ENCODE measurements around the gene AGAP2.

The AGAP2 gene

DNA sequence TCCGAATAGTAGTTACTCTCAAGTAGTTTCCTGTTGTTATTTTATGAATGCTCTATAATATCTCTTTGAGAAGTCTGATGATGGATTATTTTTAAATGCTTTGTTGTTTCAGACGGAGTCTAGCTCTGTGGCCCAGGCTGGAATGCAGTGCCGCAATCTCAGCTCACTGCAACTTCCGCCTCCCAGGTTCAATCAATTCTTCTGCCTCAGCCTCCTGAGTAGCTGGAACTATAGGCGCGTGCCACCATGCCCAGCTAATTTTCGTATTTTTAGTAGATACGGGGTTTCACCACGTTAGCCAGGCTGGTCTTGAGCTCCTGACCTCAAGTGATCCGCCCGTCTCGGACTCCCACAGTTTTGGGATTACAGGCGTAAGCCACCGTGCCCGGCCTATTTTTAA is 46.0 kb downstream of the AGAP2 start:
- Histone ChIP-seq H2AFZ (ENCODE audit: low read length) (no peak overlapping the region), H3K4me3 (ENCODE audit: low read length, poor library complexity, severe bottlenecking) (no peak overlapping the region), H3K9ac (ENCODE audit: low read depth, low read length, poor library complexity, severe bottlenecking) (no peak overlapping the region), H3K9me2 (replicated peaks; ENCODE audit: low read depth, low read length) (no peaks in the 10 kb centered on the region), H3K36me3 (ENCODE audit: insufficient read depth, low read length) (peaks cover 10% of the 10 kb centered on the region; the same call in 1 of the 2 replicates), H3K27me3 (ENCODE audit: insufficient read depth, low read length, poor library complexity, severe bottlenecking) (no peaks in the 10 kb centered on the region), H3K4me2 (ENCODE audit: low read depth, low read length, poor library complexity, severe bottlenecking) (no peak overlapping the region), H3K9me3 (ENCODE audit: insufficient read depth, low read depth, low read length) (no peaks in the 10 kb centered on the region), H3K79me2 (ENCODE audit: insufficient read depth, low read length) (peaks cover 22% of the 10 kb centered on the region), H3K4me1 (ENCODE audit: insufficient read depth, low read length, poor library complexity, severe bottlenecking) (peaks cover 8% of the 10 kb centered on the region), H3F3A (ENCODE audit: low read depth) (no peaks in the 10 kb centered on the region), H4K20me1 (ENCODE audit: insufficient read depth, low read length, poor library complexity, severe bottlenecking) (peaks cover 7% of the 10 kb centered on the region)
- TF ChIP-seq, protein P1, sequence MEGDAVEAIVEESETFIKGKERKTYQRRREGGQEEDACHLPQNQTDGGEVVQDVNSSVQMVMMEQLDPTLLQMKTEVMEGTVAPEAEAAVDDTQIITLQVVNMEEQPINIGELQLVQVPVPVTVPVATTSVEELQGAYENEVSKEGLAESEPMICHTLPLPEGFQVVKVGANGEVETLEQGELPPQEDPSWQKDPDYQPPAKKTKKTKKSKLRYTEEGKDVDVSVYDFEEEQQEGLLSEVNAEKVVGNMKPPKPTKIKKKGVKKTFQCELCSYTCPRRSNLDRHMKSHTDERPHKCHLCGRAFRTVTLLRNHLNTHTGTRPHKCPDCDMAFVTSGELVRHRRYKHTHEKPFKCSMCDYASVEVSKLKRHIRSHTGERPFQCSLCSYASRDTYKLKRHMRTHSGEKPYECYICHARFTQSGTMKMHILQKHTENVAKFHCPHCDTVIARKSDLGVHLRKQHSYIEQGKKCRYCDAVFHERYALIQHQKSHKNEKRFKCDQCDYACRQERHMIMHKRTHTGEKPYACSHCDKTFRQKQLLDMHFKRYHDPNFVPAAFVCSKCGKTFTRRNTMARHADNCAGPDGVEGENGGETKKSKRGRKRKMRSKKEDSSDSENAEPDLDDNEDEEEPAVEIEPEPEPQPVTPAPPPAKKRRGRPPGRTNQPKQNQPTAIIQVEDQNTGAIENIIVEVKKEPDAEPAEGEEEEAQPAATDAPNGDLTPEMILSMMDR (conservative IDR thresholded peaks at IDR 0.05; ENCODE audit: low read length) = no peak
- TF ChIP-seq EZH2phosphoT487 (IDR thresholded peaks at IDR 0.05; ENCODE audit: borderline replicate concordance) = no peak

DNA sequence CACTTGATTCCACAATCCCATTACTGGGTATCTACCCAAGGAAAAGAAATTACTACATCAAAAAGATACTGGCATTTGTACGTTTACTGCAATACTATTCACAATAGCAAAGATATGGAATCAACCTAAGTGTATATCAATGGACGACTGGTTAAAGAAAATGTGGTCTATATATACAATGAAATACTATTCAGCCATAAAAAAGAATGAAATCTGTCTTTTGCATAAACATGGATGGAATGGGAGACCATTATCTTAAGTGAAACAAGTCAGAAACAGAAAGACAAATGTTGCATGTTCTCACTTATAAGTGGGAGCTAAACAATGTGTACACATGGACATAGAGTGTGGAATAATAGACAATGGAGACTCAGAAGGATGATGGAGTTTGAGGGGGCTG is 49.6 kb downstream of the AGAP2 start:
- TF ChIP-seq, protein P1 (conservative IDR thresholded peaks at IDR 0.05; ENCODE audit: low read length) = no peak
- no peak for TF ChIP-seq EZH2phosphoT487 (IDR thresholded peaks at IDR 0.05; ENCODE audit: borderline replicate concordance)
- Histone ChIP-seq H3K9ac (ENCODE audit: low read depth, low read length, poor library complexity, severe bottlenecking) (no peak overlapping the region), H3K4me2 (ENCODE audit: low read depth, low read length, poor library complexity, severe bottlenecking) (no peak overlapping the region), H3K27me3 (ENCODE audit: insufficient read depth, low read length, poor library complexity, severe bottlenecking) (no peaks in the 10 kb centered on the region), H3K9me2 (replicated peaks; ENCODE audit: low read depth, low read length) (no peaks in the 10 kb centered on the region), H3K36me3 (ENCODE audit: insufficient read depth, low read length) (no peaks in the 10 kb centered on the region), H3K79me2 (ENCODE audit: insufficient read depth, low read length) (no peaks in the 10 kb centered on the region), H2AFZ (ENCODE audit: low read length) (no peak overlapping the region), H3K4me1 (ENCODE audit: insufficient read depth, low read length, poor library complexity, severe bottlenecking) (no peaks in the 10 kb centered on the region), H3K4me3 (ENCODE audit: low read length, poor library complexity, severe bottlenecking) (no peak overlapping the region), H3K9me3 (ENCODE audit: insufficient read depth, low read depth, low read length) (no peaks in the 10 kb centered on the region), H4K20me1 (ENCODE audit: insufficient read depth, low read length, poor library complexity, severe bottlenecking) (no peaks in the 10 kb centered on the region), H3F3A (ENCODE audit: low read depth) (no peaks in the 10 kb centered on the region)

DNA sequence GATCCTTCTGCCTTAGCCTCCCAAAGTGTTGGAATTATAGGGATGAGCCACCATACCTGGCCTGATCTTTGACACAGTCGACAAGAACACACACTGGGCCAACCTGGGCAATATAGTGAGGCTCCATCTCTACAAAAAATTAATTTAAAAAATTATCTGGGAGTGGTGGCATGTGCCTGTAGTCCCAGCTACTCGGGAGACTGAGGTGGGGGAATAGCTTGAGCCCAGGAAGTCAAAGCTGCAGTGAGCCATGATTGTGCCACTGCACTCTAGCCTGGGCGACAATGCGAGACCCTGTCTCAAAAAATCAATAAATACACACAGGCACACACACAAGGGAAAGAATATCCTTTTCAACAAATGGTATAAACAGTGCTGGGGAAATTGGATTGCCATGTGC is 50.7 kb downstream of the AGAP2 start:
- Histone ChIP-seq H2AFZ (ENCODE audit: low read length) (no peak overlapping the region), H3K9me2 (replicated peaks; ENCODE audit: low read depth, low read length) (no peaks in the 10 kb centered on the region), H3K27me3 (ENCODE audit: insufficient read depth, low read length, poor library complexity, severe bottlenecking) (no peaks in the 10 kb centered on the region), H3K4me1 (ENCODE audit: insufficient read depth, low read length, poor library complexity, severe bottlenecking) (no peaks in the 10 kb centered on the region), H3K79me2 (ENCODE audit: insufficient read depth, low read length) (no peaks in the 10 kb centered on the region), H3K9ac (ENCODE audit: low read depth, low read length, poor library complexity, severe bottlenecking) (no peak overlapping the region), H3K9me3 (ENCODE audit: insufficient read depth, low read depth, low read length) (no peaks in the 10 kb centered on the region), H3F3A (ENCODE audit: low read depth) (no peaks in the 10 kb centered on the region), H4K20me1 (ENCODE audit: insufficient read depth, low read length, poor library complexity, severe bottlenecking) (no peaks in the 10 kb centered on the region), H3K4me2 (ENCODE audit: low read depth, low read length, poor library complexity, severe bottlenecking) (no peak overlapping the region), H3K4me3 (ENCODE audit: low read length, poor library complexity, severe bottlenecking) (no peak overlapping the region), H3K36me3 (ENCODE audit: insufficient read depth, low read length) (no peaks in the 10 kb centered on the region)
- no peak for TF ChIP-seq EZH2phosphoT487 (IDR thresholded peaks at IDR 0.05; ENCODE audit: borderline replicate concordance)
- TF ChIP-seq, protein P1 (conservative IDR thresholded peaks at IDR 0.05; ENCODE audit: low read length) = no peak

All from Loucy (cell line).